GM15510 (cell line): ENCODE data around the gene EFS.
A peak's percentile ranks its signal among the peaks of the same experiment; 100 is the strongest.

ENCODE experiments used
- POLR2A ChIP-seq: IDR thresholded peaks from 3 replicates; pipeline ENCODE4 v1.6.1; 2011; ENCODE audit warnings: borderline replicate concordance; ENCODE audit not compliant: insufficient read length; ENCODE audit errors: extremely low read depth

Gene EFS

GRCh38 chr14:23316300-23316699, 48.7 kb downstream of the EFS start:
- TF ChIP-seq POLR2A, result no peak

DNA sequence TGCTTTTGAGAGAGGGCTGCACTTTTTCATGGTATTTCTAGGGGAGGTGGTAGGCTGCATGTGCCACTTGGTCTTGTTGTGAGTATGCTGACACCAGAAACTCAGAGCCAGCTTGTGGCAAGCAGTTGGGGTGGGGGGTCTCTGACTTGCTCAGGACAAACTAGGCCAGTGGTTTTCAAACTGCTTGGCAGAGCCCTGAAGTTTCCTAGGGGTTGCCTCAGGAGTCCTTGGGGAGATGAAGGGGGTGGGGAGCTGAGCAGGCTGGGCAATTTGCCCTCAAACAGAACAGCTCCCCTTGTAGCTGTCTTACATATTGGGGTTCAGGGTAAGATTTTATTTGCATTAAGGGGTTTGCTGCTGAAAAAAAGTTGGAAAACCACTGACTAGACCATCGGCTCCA, 54.4 kb downstream of the EFS start:
- TF ChIP-seq POLR2A, result no peak

GRCh38 chr14:23308721-23309445, 56.1 kb downstream of the EFS start:
- TF ChIP-seq POLR2A, result no peak

DNA sequence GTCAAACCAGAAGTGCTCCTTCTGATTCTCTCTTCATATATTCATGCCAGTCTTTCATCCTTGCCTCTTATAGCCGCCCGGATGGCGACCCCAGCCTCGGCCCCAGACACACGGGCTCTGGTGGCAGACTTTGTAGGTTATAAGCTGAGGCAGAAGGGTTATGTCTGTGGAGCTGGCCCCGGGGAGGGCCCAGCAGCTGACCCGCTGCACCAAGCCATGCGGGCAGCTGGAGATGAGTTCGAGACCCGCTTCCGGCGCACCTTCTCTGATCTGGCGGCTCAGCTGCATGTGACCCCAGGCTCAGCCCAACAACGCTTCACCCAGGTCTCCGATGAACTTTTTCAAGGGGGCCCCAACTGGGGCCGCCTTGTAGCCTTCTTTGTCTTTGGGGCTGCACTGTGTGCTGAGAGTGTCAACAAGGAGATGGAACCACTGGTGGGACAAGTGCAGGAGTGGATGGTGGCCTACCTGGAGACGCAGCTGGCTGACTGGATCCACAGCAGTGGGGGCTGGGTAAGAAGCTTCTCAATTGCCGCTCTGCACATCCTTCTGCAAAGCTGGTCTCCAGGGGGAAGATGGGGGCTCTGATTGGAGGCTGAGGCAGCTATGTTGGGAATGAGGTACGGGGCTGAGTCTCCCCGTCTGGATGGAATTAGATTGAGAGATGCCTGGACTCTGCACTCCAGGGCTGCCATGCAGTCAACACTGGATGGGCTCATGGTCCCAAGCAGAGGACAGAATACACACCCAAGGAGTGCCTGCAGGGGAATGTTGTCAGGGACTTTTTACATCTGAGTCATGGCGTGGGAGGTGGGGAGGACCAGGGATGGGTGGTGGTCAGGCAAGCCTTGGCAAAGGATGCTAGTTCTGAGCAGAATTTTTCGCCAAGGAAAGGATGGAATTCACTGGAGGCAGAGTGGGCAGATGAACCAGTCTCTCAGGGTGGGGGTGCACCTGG, 57.0 kb downstream of the EFS start:
- no peak for TF ChIP-seq POLR2A

DNA sequence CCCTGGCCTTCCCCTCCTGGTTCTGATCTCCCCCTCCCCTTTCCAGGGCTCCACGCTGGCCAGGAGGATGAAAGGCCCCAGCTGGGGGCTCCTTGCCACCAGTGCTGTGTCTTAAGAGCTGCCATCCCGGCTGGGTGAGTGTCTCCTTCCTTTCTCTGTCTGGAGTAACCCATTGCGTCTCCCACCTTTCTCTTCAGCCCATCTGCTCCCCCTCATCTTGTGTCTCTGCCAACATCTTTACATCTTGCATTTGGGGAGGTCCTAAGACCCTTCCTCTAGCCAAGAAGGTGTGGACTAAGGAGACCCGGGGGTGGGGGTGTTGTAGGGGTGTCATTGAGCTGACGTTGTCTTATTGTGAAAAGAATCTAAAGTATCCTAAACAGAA, 57.8 kb downstream of the EFS start:
- no peak for TF ChIP-seq POLR2A

GRCh38 chr14:23306412-23307145, 58.4 kb downstream of the EFS start, which contains the start of gene BCL2L2:
TSS of gene BCL2L2 (plus strand) at chr14:23306833. CDS start at chr14:23307768, 935 bp downstream.
- peak; percentile 85 for TF ChIP-seq POLR2A
